ENCODE results near the gene KLHL6.
"Not testable (repeated sequence)": the region's sequence is repeated elsewhere in the genome, so short reads cannot be mapped to it uniquely, and the experiment has no call there.

Gene KLHL6

DNA sequence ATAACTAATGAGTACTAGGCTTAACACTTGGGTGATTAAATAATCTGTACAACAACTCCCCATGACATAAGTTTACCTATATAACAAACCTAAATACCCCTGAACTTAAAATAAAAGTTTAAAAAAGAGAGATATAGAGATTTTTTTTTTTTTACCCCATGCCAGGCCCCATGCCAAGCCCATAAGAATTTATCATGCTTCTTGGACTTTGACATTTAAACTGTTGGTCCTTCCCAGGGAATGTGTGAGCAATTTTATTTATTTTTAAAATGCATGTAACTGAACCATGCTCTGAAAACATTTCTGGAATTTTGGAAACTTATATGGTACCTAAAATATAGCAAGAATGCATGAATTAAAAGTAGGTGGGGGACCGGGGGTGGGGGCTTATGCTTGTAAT is 26.3 kb downstream of the KLHL6 start:
- DNase-seq = no peak

GRCh38 chr3:183528758-183529157 is 26.7 kb downstream of the KLHL6 start:
- DNase-seq = not testable (repeated sequence)

GRCh38 chr3:183527428-183528379 is 27.8 kb downstream of the KLHL6 start:
- DNase-seq = no peak

DNA sequence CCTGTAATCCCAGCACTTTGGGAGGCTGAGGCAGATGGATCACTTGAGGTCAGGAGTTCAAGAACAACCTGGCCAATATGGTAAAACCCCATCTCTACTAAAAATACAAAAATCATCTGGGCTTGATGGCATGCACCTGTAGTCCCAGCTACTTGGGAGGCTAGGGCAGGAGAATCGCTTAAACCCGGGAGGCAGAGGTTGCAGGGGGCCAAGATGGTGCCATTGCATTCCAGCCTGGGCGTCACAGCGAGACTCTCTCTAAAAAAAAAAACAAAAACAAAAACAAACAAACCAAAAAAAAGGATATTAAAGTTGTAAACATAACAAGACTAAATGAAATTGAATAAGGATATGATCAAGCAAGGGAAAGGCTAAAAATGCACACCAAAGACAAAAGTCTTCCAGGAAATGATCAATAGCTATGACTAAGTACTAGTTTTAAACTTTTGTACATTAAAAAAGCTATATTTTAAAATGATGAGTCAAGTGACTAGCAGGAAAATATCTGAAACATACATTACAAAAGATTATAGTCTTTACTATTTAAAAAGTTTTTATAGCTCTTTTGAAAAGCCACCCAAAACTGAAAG is 28.6 kb downstream of the KLHL6 start:
- no peak for DNase-seq

DNA sequence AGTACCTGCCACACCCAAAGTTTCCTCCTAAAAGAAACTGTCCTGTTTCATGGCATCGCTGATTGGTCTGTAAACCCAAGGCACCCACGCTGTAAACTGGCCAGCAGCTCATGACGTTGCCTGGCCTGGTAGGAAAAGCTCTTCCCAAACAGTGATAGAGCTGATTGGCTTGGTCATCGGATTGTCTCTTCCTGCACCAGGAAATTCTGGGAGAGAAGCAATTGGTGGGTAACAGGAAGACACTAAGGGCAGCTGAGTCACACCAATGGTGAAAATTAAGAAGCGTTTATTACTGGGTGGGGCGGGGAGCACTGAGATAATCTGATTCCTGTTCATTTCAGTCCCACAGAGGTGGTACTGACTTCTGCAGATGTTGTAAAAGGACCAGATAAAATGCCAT is 31.0 kb downstream of the KLHL6 start:
- DNase-seq = no peak

- not testable (repeated sequence) for DNase-seq
Measured at GRCh38 chr3:183520741-183521556, 34.6 kb downstream of the KLHL6 start.

DNA sequence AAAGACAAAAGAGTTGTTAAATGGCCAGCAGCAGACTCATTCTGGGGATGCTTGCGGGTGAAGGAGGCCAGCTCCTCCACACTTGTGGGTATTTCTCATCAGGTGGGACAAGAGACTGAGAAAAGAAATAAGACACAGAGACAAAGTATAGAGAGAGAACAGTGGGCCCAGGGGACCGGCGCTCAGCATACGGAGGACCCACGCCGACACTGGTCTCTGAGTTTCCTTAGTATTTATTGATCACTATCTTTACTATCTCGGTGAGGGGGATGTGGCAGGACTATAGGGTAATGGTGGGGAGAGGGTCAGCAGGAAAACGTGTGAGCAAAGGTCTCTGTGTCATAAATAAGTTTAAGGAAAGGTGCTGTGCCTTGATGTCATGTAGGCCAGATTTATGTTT is 35.2 kb downstream of the KLHL6 start:
- DNase-seq = not testable (repeated sequence)

- no peak for DNase-seq
Measured at GRCh38 chr3:183519891-183520290, 35.6 kb downstream of the KLHL6 start.

GRCh38 chr3:183518491-183519251 is 36.8 kb downstream of the KLHL6 start:
- DNase-seq = no peak

- DNase-seq = no peak
Measured at GRCh38 chr3:183517607-183518006, 37.9 kb downstream of the KLHL6 start.

GRCh38 chr3:183515968-183516851 is 39.3 kb downstream of the KLHL6 start:
- DNase-seq = peak; percentile 75

DNA sequence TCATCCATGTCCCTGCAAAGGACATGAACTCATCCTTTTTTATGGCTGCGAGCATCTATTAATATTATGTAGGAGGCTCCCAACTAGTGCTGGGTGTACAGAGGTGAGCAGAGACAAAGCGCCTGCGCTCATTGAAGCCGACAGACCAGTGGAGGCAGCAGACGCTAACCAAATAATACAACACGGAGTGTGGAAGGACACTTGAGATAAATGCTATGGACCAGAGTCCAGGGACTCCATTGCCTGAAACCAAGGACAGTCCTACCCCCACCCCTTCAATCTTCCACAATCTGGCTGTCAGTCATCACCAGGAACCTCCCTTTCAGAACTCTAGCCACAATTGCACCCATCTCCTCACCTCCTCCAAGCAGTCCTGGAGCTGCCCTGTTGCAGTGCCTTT is 41.5 kb downstream of the KLHL6 start:
- no peak for DNase-seq

GRCh38 chr3:183513046-183513706 is 42.3 kb downstream of the KLHL6 start:
- peak; percentile 66 for DNase-seq

- DNase-seq = not testable (repeated sequence)
Measured at GRCh38 chr3:183511286-183512131, 44.0 kb downstream of the KLHL6 start.

DNA sequence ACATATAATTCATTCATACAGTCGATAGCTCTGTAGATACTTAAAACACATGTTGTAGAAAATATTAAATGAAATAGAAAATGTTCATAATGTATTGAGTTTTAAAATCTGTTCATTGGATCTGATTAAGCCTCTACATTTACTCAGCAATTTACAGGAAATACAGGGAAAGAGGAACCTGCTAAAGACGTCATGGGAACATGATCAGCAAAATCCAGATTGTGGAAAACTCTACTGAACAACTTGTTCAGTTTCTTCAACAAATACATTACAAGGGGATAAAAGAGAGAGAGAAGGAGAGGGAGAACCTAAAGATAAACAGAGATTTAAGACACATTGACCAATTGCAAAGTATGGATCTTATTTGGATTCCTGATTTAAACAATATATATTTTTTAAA is 46.7 kb downstream of the KLHL6 start:
- DNase-seq = no peak

DNA sequence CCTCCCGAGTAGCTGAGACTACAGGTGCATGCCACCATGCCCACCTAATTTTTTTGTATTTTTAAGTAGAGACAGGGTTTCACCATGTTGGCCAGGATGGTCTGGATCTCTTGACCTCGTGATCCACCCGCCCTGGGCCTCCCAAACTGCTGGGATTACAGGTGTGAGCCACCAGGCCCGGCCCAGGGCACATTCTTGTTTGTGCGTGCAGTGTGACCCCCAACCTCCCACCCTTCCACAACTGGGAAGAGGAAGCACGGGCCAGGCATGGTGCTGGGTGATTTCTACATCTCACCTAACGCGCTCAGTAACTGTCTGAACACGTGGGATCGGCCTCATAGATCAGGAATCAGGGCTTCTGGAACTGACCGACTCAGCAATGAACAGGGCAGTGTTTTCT is 48.0 kb downstream of the KLHL6 start:
- no peak for DNase-seq

- DNase-seq = no peak
Measured at GRCh38 chr3:183506674-183507320, 48.7 kb downstream of the KLHL6 start.

- no peak for DNase-seq
Measured at GRCh38 chr3:183504597-183504996, 50.9 kb downstream of the KLHL6 start.

DNA sequence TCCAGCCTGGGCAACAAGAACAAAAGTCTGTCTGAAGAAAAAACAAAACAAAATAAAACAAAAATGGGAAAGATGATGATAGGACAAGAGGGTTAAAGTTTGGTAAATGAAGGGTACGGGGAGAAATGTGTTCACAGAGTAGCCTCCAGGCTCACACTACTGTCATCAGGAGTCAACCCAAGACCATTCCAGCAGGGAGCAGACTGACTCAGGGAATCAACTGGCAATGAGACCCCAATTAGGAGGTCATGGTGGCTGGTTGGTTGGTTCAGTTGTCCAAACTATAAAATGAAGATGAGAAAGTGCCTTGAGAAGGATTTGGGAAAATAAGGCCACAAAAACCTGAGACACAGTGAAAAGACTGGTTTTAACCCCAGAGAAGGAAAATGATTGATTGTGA is 51.8 kb downstream of the KLHL6 start:
- DNase-seq = no peak
